GM23338 (cell line): ENCODE measurements around the gene RHOH. TPM values are rescaled to one million over a fixed set of nuclear protein-coding genes. Genes with fewer than 3 reads are reported as not detected.

Source experiments
- ATAC-seq: fragments of 200-7000 bp; cut with Tn5 transposase; 3 replicates; pipeline ENCODE4 v1.9.1; 2020
- DNase-seq: peaks from one replicate; pipeline ENCODE4 v3.0.0-alpha.2; 2015; ENCODE audit warnings: low spot score
- H2AFZ ChIP-seq: fragments of 200-600 bp; sonication (generic); 2 replicates; pipeline ENCODE4 v1.8.0; 2016; ENCODE audit warnings: antibody characterized with exemption, mild to moderate bottlenecking, moderate library complexity
- H3F3A ChIP-seq: fragments of 200-600 bp; sonication (generic); replicated peaks from 2 replicates; pipeline ENCODE4 v1.8.0; 2017; ENCODE audit warnings: antibody characterized with exemption, mixed run types, low read depth
- H3K27ac ChIP-seq: fragments of 200-600 bp; sonication (generic); 2 replicates; pipeline ENCODE4 v1.6.1; 2016; ENCODE audit warnings: low read depth
- H3K27me3 ChIP-seq: fragments of 200-600 bp; sonication (generic); 2 replicates; pipeline ENCODE4 v1.8.0; 2016; ENCODE audit warnings: mild to moderate bottlenecking, mixed run types, moderate library complexity; ENCODE audit not compliant: insufficient read depth
- H3K36me3 ChIP-seq: fragments of 200-600 bp; sonication (generic); 2 replicates; pipeline ENCODE4 v1.8.0; 2016; ENCODE audit warnings: mild to moderate bottlenecking; ENCODE audit not compliant: insufficient read depth
- H3K4me1 ChIP-seq: fragments of 200-600 bp; sonication (generic); 2 replicates; pipeline ENCODE4 v1.8.0; 2016; ENCODE audit warnings: mild to moderate bottlenecking, moderate library complexity; ENCODE audit not compliant: insufficient read depth
- H3K4me2 ChIP-seq: fragments of 200-600 bp; sonication (generic); 2 replicates; pipeline ENCODE4 v1.7.1; 2017; ENCODE audit warnings: mixed run types
- H3K4me3 ChIP-seq: fragments of 200-600 bp; sonication (generic); 2 replicates; pipeline ENCODE4 v1.6.1; 2016; ENCODE audit warnings: mixed run types
- H3K79me2 ChIP-seq: fragments of 200-600 bp; sonication (generic); replicated peaks from 2 replicates; pipeline ENCODE4 v1.8.0; 2017; ENCODE audit warnings: mild to moderate bottlenecking; ENCODE audit not compliant: insufficient read depth
- H3K9me2 ChIP-seq: fragments of 200-600 bp; sonication (generic); 2 replicates; pipeline ENCODE4 v1.8.0; 2017; ENCODE audit not compliant: insufficient read depth
- H4K20me1 ChIP-seq: fragments of 200-600 bp; sonication (generic); replicated peaks from 2 replicates; pipeline ENCODE4 v1.8.0; 2017; ENCODE audit warnings: mild to moderate bottlenecking; ENCODE audit not compliant: insufficient read depth
- H3K27ac Mint-ChIP-seq: 2 replicates; pipeline ENCODE4 v1.8.0; 2020; ENCODE audit warnings: inconsistent platforms, mild to moderate bottlenecking, moderate library complexity, mixed read lengths
- H3K27me3 Mint-ChIP-seq: 3 replicates; pipeline ENCODE4 v1.8.0; 2022; ENCODE audit warnings: low read depth, mild to moderate bottlenecking, moderate library complexity, mixed read lengths, inconsistent platforms; ENCODE audit not compliant: insufficient read depth, poor library complexity
- H3K36me3 Mint-ChIP-seq: 3 replicates; pipeline ENCODE4 v1.8.0; 2021; ENCODE audit warnings: low read depth, mild to moderate bottlenecking, inconsistent platforms, moderate library complexity, mixed read lengths
- H3K4me1 Mint-ChIP-seq: 3 replicates; pipeline ENCODE4 v1.8.0; 2020; ENCODE audit warnings: mild to moderate bottlenecking, inconsistent platforms, mixed read lengths
- H3K4me3 Mint-ChIP-seq: 3 replicates; pipeline ENCODE4 v1.8.0; 2021; ENCODE audit warnings: moderate library complexity, mild to moderate bottlenecking, inconsistent platforms, mixed read lengths
- H3K9me3 Mint-ChIP-seq: 3 replicates; pipeline ENCODE4 v1.8.0; 2020; ENCODE audit warnings: moderate library complexity, mild to moderate bottlenecking, inconsistent platforms, mixed read lengths
- CREB1 ChIP-seq: fragments of 250-450 bp; sonication (Bioruptor Pico); IDR thresholded peaks from 2 replicates; pipeline ENCODE4 v1.5.0; 2020; ENCODE audit warnings: low read depth, mild to moderate bottlenecking, moderate library complexity
- EZH2 ChIP-seq: fragments of 200-600 bp; sonication (generic); IDR thresholded peaks from one replicate; pipeline ENCODE4 v1.8.0; 2017; ENCODE audit warnings: antibody characterized with exemption, mild to moderate bottlenecking, low read depth; ENCODE audit not compliant: unreplicated experiment
- EZH2phosphoT487 ChIP-seq: fragments of 200-600 bp; sonication (generic); IDR thresholded peaks from one replicate; pipeline ENCODE4 v1.8.1; 2018; ENCODE audit warnings: antibody characterized with exemption; ENCODE audit not compliant: unreplicated experiment
- JUNB ChIP-seq: IDR thresholded peaks from one replicate; pipeline ENCODE4 v1.6.1; 2016; ENCODE audit warnings: antibody characterized with exemption; ENCODE audit not compliant: unreplicated experiment
- NANOG ChIP-seq: IDR thresholded peaks from 2 replicates; pipeline ENCODE4 v1.6.1; 2016; ENCODE audit warnings: antibody characterized with exemption, borderline replicate concordance
- POLR2AphosphoS5 ChIP-seq: IDR thresholded peaks from 2 replicates; pipeline ENCODE4 v1.6.1; 2016; ENCODE audit warnings: antibody characterized with exemption, low read depth
- STAT1 ChIP-seq: IDR thresholded peaks from one replicate; pipeline ENCODE4 v1.6.1; 2016; ENCODE audit warnings: antibody characterized with exemption; ENCODE audit not compliant: unreplicated experiment
- ZNF114 ChIP-seq: fragments of 250-450 bp; sonication (Bioruptor Pico); IDR thresholded peaks from 2 replicates; pipeline ENCODE4 v1.5.0; 2020; ENCODE audit warnings: mild to moderate bottlenecking, moderate library complexity
- ZNF331 ChIP-seq: fragments of 250-450 bp; sonication (Bioruptor Pico); IDR thresholded peaks from 2 replicates; pipeline ENCODE4 v1.5.0; 2020; ENCODE audit warnings: low read depth, mild to moderate bottlenecking, moderate library complexity
- polyA plus RNA-seq: library from polyadenylated mRNA; unstranded; fragments of >200 nt; fragmentation: Nextera tagmentation; extraction: Ambion mirVana; gene quantifications from 2 replicates; pipeline ENCODE4 v1.2.1, GENCODE V29; 2016
- total RNA-seq: library from RNA; depleted of rRNA; stranded (reverse); fragments of >200 nt; shearing (Covaris generic); gene quantifications from 2 replicates; pipeline ENCODE4 v1.2.3, GENCODE V29; 2014
- TF ChIP-seq, protein P1 (sequence below), 2 experiments: fragments of 200-600 bp in 1 of 2; sonication (generic) in 1 of 2; conservative IDR thresholded peaks; 2 replicates each; pipeline versions ENCODE4 v1.5.1 to v1.6.1; 2016 to 2017; ENCODE audit warnings: antibody characterized with exemption in 2 of 2, low read depth in 2 of 2, mild to moderate bottlenecking in 2 of 2, moderate library complexity in 1 of 2
- TF ChIP-seq, protein P2 (sequence below): fragments of 250-450 bp; sonication (Bioruptor Pico); IDR thresholded peaks from 2 replicates; pipeline ENCODE4 v1.5.0; 2020; ENCODE audit warnings: mild to moderate bottlenecking, moderate library complexity
- TF ChIP-seq, protein P3 (sequence below): IDR thresholded peaks from one replicate; pipeline ENCODE4 v1.6.1; 2018; ENCODE audit warnings: antibody characterized with exemption; ENCODE audit not compliant: unreplicated experiment
- TF ChIP-seq, protein P4 (sequence below): IDR thresholded peaks from 2 replicates; pipeline ENCODE4 v1.6.1; 2016; ENCODE audit warnings: antibody characterized with exemption

The RHOH gene
- total and polyA plus RNA-seq, 2 experiments from 2014 or later, result 2.2 to 3.7 TPM

DNA sequence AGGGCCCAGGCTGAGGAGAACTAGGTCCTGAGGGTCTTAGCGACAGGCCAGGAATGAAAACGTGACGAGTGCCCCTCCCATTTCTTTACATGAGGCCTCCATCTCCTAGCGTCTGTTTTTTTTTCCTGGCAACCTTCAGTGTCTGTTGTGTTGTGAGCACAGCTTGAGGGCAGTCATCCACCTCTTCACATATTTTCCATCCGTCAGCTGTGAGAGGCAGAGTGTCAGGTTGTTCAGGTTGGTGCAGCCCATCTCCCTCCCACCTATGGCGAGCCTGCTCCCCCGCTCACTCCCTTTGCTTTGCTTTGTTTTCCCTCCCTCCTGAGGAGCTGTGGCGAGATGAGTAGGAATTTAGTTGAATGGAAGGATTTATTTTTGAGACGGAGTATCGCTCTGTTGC is 86.6 kb downstream of the RHOH start:
- Histone ChIP-seq H3F3A (no peaks in the 10 kb centered on the region), H4K20me1 (no peaks in the 10 kb centered on the region), H3K27me3 (no peaks in the 10 kb centered on the region), H3K4me2 (no peak overlapping the region), H2AFZ (peak overlapping the region; percentile 91), H3K4me1 (no peaks in the 10 kb centered on the region), H3K4me3 (no peak overlapping the region), H3K9me2 (no peaks in the 10 kb centered on the region; the same call in 1 of the 2 replicates), H3K27ac (no peak overlapping the region), H3K36me3 (no peaks in the 10 kb centered on the region), H3K79me2 (no peaks in the 10 kb centered on the region)
- Mint-ChIP-seq H3K36me3 (no peaks in the 10 kb centered on the region; the same call in 2 of the 3 replicates), H3K27ac (no peak overlapping the region), H3K4me3 (no peak overlapping the region), H3K9me3 (no peaks in the 10 kb centered on the region; the same call in 2 of the 3 replicates), H3K4me1 (0 out of 3 replicates have a peak, but pooled peaks cover 3% of the 10 kb centered on the region), H3K27me3 (peaks cover 14% of the 10 kb centered on the region)
- TF ChIP-seq NANOG (no peak), STAT1 (no peak), ZNF331 (CRISPR knock-in tag) (no peak), JUNB (no peak), CREB1 (CRISPR knock-in tag) (no peak), EZH2phosphoT487 (no peak), EZH2 (no peak), ZNF114 (no peak), POLR2AphosphoS5 (no peak)
- TF ChIP-seq, protein P1, sequence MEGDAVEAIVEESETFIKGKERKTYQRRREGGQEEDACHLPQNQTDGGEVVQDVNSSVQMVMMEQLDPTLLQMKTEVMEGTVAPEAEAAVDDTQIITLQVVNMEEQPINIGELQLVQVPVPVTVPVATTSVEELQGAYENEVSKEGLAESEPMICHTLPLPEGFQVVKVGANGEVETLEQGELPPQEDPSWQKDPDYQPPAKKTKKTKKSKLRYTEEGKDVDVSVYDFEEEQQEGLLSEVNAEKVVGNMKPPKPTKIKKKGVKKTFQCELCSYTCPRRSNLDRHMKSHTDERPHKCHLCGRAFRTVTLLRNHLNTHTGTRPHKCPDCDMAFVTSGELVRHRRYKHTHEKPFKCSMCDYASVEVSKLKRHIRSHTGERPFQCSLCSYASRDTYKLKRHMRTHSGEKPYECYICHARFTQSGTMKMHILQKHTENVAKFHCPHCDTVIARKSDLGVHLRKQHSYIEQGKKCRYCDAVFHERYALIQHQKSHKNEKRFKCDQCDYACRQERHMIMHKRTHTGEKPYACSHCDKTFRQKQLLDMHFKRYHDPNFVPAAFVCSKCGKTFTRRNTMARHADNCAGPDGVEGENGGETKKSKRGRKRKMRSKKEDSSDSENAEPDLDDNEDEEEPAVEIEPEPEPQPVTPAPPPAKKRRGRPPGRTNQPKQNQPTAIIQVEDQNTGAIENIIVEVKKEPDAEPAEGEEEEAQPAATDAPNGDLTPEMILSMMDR (conservative IDR thresholded peaks at IDR 0.05; ENCODE audit: low read depth in 2 of 2), result no peak
- TF ChIP-seq, protein P2, sequence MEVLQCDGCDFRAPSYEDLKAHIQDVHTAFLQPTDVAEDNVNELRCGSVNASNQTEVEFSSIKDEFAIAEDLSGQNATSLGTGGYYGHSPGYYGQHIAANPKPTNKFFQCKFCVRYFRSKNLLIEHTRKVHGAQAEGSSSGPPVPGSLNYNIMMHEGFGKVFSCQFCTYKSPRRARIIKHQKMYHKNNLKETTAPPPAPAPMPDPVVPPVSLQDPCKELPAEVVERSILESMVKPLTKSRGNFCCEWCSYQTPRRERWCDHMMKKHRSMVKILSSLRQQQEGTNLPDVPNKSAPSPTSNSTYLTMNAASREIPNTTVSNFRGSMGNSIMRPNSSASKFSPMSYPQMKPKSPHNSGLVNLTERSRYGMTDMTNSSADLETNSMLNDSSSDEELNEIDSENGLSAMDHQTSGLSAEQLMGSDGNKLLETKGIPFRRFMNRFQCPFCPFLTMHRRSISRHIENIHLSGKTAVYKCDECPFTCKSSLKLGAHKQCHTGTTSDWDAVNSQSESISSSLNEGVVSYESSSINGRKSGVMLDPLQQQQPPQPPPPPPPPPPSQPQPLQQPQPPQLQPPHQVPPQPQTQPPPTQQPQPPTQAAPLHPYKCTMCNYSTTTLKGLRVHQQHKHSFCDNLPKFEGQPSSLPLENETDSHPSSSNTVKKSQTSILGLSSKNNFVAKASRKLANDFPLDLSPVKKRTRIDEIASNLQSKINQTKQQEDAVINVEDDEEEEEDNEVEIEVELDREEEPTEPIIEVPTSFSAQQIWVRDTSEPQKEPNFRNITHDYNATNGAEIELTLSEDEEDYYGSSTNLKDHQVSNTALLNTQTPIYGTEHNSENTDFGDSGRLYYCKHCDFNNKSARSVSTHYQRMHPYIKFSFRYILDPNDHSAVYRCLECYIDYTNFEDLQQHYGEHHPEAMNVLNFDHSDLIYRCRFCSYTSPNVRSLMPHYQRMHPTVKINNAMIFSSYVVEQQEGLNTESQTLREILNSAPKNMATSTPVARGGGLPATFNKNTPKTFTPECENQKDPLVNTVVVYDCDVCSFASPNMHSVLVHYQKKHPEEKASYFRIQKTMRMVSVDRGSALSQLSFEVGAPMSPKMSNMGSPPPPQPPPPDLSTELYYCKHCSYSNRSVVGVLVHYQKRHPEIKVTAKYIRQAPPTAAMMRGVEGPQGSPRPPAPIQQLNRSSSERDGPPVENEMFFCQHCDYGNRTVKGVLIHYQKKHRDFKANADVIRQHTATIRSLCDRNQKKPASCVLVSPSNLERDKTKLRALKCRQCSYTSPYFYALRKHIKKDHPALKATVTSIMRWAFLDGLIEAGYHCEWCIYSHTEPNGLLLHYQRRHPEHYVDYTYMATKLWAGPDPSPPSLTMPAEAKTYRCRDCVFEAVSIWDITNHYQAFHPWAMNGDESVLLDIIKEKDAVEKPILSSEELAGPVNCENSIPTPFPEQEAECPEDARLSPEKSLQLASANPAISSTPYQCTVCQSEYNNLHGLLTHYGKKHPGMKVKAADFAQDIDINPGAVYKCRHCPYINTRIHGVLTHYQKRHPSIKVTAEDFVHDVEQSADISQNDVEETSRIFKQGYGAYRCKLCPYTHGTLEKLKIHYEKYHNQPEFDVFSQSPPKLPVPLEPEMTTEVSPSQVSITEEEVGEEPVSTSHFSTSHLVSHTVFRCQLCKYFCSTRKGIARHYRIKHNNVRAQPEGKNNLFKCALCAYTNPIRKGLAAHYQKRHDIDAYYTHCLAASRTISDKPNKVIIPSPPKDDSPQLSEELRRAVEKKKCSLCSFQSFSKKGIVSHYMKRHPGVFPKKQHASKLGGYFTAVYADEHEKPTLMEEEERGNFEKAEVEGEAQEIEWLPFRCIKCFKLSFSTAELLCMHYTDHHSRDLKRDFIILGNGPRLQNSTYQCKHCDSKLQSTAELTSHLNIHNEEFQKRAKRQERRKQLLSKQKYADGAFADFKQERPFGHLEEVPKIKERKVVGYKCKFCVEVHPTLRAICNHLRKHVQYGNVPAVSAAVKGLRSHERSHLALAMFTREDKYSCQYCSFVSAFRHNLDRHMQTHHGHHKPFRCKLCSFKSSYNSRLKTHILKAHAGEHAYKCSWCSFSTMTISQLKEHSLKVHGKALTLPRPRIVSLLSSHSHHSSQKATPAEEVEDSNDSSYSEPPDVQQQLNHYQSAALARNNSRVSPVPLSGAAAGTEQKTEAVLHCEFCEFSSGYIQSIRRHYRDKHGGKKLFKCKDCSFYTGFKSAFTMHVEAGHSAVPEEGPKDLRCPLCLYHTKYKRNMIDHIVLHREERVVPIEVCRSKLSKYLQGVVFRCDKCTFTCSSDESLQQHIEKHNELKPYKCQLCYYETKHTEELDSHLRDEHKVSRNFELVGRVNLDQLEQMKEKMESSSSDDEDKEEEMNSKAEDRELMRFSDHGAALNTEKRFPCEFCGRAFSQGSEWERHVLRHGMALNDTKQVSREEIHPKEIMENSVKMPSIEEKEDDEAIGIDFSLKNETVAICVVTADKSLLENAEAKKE (CRISPR knock-in tag), result no peak
- TF ChIP-seq, protein P3, sequence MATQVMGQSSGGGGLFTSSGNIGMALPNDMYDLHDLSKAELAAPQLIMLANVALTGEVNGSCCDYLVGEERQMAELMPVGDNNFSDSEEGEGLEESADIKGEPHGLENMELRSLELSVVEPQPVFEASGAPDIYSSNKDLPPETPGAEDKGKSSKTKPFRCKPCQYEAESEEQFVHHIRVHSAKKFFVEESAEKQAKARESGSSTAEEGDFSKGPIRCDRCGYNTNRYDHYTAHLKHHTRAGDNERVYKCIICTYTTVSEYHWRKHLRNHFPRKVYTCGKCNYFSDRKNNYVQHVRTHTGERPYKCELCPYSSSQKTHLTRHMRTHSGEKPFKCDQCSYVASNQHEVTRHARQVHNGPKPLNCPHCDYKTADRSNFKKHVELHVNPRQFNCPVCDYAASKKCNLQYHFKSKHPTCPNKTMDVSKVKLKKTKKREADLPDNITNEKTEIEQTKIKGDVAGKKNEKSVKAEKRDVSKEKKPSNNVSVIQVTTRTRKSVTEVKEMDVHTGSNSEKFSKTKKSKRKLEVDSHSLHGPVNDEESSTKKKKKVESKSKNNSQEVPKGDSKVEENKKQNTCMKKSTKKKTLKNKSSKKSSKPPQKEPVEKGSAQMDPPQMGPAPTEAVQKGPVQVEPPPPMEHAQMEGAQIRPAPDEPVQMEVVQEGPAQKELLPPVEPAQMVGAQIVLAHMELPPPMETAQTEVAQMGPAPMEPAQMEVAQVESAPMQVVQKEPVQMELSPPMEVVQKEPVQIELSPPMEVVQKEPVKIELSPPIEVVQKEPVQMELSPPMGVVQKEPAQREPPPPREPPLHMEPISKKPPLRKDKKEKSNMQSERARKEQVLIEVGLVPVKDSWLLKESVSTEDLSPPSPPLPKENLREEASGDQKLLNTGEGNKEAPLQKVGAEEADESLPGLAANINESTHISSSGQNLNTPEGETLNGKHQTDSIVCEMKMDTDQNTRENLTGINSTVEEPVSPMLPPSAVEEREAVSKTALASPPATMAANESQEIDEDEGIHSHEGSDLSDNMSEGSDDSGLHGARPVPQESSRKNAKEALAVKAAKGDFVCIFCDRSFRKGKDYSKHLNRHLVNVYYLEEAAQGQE, result no peak
- TF ChIP-seq, protein P4, sequence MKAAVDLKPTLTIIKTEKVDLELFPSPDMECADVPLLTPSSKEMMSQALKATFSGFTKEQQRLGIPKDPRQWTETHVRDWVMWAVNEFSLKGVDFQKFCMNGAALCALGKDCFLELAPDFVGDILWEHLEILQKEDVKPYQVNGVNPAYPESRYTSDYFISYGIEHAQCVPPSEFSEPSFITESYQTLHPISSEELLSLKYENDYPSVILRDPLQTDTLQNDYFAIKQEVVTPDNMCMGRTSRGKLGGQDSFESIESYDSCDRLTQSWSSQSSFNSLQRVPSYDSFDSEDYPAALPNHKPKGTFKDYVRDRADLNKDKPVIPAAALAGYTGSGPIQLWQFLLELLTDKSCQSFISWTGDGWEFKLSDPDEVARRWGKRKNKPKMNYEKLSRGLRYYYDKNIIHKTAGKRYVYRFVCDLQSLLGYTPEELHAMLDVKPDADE, result no peak
- peak; percentile 15 for DNase-seq
- peak; percentile 67 for ATAC-seq
